Cardiac muscle cell (in vitro differentiated cells and primary cell): ENCODE measurements around the gene TSPEAR. TPM values are rescaled to one million over a fixed set of nuclear protein-coding genes. Genes with fewer than 3 reads are reported as not detected.
"Not testable (repeated sequence)": the region's sequence is repeated elsewhere in the genome, so short reads cannot be mapped to it uniquely, and the experiment has no call there.

Experiments used
- DNase-seq, 2 donors: peaks; one replicate each; pipeline versions ENCODE4 v3.0.0 to v3.0.0-alpha.2; 2010 to 2017; ENCODE audit warnings: low read depth in 1 of 2, low spot score in 1 of 2
- H3K27ac ChIP-seq: fragments of 200-600 bp; sonication (generic); 2 replicates; pipeline ENCODE4 v1.5.1; 2016
- H3K27me3 ChIP-seq: fragments of 200-600 bp; sonication (generic); 2 replicates; pipeline ENCODE4 v1.6.0; 2016; ENCODE audit warnings: control low read depth
- H3K36me3 ChIP-seq: fragments of 200-600 bp; sonication (generic); 2 replicates; pipeline ENCODE4 v1.5.1; 2016; ENCODE audit warnings: control low read depth
- H3K4me1 ChIP-seq: fragments of 200-600 bp; sonication (generic); 2 replicates; pipeline ENCODE4 v1.8.1; 2017; ENCODE audit warnings: low read depth, mild to moderate bottlenecking, mixed run types
- H3K4me3 ChIP-seq: fragments of 200-600 bp; sonication (generic); 2 replicates; pipeline ENCODE4 v1.5.1; 2016; ENCODE audit warnings: mild to moderate bottlenecking
- H3K9me3 ChIP-seq: fragments of 200-600 bp; sonication (generic); 2 replicates; pipeline ENCODE4 v1.5.1; 2017; ENCODE audit warnings: low read depth, mild to moderate bottlenecking, control low read depth
- polyA plus RNA-seq: library from polyadenylated mRNA; unstranded; fragments of >200 nt; fragmentation: Nextera tagmentation; extraction: Ambion mirVana; gene quantifications from 2 replicates; pipeline ENCODE4 v1.2.1, GENCODE V29; 2016
- total RNA-seq: library from RNA; depleted of rRNA; stranded (reverse); fragments of >200 nt; gene quantifications from 2 replicates; pipeline ENCODE4 v1.2.3, GENCODE V29; 2016
- TF ChIP-seq, protein P1 (sequence below): IDR thresholded peaks from 2 replicates; pipeline ENCODE4 v1.5.1; 2012; ENCODE audit warnings: low read depth, mild to moderate bottlenecking, low read length

TSPEAR gene
- total and polyA plus RNA-seq, 2 experiments from 2014 or later: 2.8 to 3.4 TPM

DNA sequence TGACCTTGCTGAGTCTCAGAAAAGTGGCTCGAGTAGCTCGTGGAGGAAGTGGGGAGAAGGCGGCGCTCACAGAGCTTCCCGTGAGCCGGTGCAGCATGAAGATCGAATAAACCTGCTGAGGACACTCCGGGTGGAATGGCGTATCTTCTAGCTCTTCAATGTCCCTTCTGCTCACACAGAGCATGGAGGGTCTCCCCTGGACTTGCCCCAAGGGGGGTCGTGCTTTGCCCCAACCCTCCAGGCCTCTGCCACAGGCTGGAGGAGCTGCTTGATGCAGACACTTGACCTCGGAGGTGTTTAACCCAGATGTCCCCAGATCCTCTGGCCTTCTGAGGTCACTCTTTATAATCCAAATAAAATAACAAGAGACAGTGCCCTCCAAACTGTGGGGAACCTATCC lies 16.6 kb downstream of the TSPEAR start:
- no peak for DNase-seq
- no peak overlapping the region for H3K27ac ChIP-seq
- no peaks in the 10 kb centered on the region for H3K27me3 ChIP-seq
- H3K9me3 ChIP-seq: no peaks in the 10 kb centered on the region
- no peaks in the 10 kb centered on the region for H3K36me3 ChIP-seq
- no peaks in the 10 kb centered on the region for H3K4me1 ChIP-seq
- TF ChIP-seq, protein P1, sequence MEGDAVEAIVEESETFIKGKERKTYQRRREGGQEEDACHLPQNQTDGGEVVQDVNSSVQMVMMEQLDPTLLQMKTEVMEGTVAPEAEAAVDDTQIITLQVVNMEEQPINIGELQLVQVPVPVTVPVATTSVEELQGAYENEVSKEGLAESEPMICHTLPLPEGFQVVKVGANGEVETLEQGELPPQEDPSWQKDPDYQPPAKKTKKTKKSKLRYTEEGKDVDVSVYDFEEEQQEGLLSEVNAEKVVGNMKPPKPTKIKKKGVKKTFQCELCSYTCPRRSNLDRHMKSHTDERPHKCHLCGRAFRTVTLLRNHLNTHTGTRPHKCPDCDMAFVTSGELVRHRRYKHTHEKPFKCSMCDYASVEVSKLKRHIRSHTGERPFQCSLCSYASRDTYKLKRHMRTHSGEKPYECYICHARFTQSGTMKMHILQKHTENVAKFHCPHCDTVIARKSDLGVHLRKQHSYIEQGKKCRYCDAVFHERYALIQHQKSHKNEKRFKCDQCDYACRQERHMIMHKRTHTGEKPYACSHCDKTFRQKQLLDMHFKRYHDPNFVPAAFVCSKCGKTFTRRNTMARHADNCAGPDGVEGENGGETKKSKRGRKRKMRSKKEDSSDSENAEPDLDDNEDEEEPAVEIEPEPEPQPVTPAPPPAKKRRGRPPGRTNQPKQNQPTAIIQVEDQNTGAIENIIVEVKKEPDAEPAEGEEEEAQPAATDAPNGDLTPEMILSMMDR: no peak
- H3K4me3 ChIP-seq: no peak overlapping the region

- DNase-seq: no peak
- H3K36me3 ChIP-seq: no peaks in the 10 kb centered on the region
- no peak overlapping the region for H3K27ac ChIP-seq
- no peak overlapping the region for H3K4me3 ChIP-seq
- no peaks in the 10 kb centered on the region for H3K27me3 ChIP-seq
- H3K4me1 ChIP-seq: no peaks in the 10 kb centered on the region
- no peaks in the 10 kb centered on the region for H3K9me3 ChIP-seq
- TF ChIP-seq, protein P1: no peak
Measured at GRCh38 chr21:44692798-44693512, 18.4 kb downstream of the TSPEAR start.

- Histone ChIP-seq H3K36me3 (no peaks in the 10 kb centered on the region), H3K27me3 (no peaks in the 10 kb centered on the region), H3K4me1 (no peaks in the 10 kb centered on the region), H3K4me3 (no peak overlapping the region), H3K27ac (no peak overlapping the region), H3K9me3 (no peaks in the 10 kb centered on the region)
- TF ChIP-seq, protein P1: no peak
- DNase-seq: no peak
Measured at GRCh38 chr21:44691686-44692085, 19.7 kb downstream of the TSPEAR start.

GRCh38 chr21:44689740-44690139 lies 21.6 kb downstream of the TSPEAR start:
- not testable (repeated sequence) for H3K4me1 ChIP-seq, H3K27ac ChIP-seq, H3K4me3 ChIP-seq, H3K9me3 ChIP-seq, DNase-seq, H3K27me3 ChIP-seq, H3K36me3 ChIP-seq

DNA sequence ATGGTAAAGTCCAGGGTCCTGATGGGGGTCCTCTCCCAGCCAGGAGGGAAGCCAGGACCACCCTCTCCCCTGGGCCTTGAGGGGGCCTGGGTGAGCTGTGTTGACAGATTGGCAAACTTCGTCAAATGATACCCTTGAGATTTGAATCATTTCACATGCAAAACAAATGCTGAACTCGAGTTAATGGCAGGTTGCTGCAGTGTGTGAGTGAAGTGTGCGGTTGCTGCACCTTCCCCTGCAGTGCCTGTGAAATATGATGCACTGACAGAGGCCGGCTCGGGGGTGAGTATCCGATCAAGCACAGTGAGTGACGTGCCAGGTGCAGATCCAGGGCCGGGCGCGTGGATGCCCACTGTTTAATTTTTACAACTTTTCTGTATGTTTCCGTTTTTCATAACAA lies 23.7 kb downstream of the TSPEAR start:
- TF ChIP-seq, protein P1: no peak
- Histone ChIP-seq H3K27me3 (no peaks in the 10 kb centered on the region), H3K4me1 (no peaks in the 10 kb centered on the region), H3K9me3 (no peaks in the 10 kb centered on the region), H3K4me3 (no peak overlapping the region), H3K27ac (no peak overlapping the region), H3K36me3 (no peaks in the 10 kb centered on the region)
- no peak for DNase-seq

GRCh38 chr21:44686843-44687561 lies 24.4 kb downstream of the TSPEAR start:
- H3K27me3 ChIP-seq: no peaks in the 10 kb centered on the region
- H3K9me3 ChIP-seq: no peaks in the 10 kb centered on the region
- H3K4me3 ChIP-seq: no peak overlapping the region
- H3K4me1 ChIP-seq: no peaks in the 10 kb centered on the region
- DNase-seq: no peak
- H3K36me3 ChIP-seq: no peaks in the 10 kb centered on the region
- H3K27ac ChIP-seq: no peak overlapping the region
- TF ChIP-seq, protein P1: no peak
